PC-3 (cell line): ENCODE measurements around the gene RASA4B. TPM values are rescaled to one million over a fixed set of nuclear protein-coding genes. Genes with fewer than 3 reads are reported as not detected.
A peak's percentile ranks its signal among the peaks of the same experiment; 100 is the strongest.

Experiments
- ATAC-seq: fragments of 200-7000 bp; cut with Tn5 transposase; 2 replicates; pipeline ENCODE4 v1.9.1; 2020; ENCODE audit warnings: mild to moderate bottlenecking, moderate library complexity
- BruUV-seq: library from RNA; stranded (reverse); fragments of 400-500 nt; replicated peaks from 2 replicates; lab custom pipeline; 2021; lab: Mats Ljungman, UMichigan
- CTCF ChIA-PET: fragments of 300-600 bp; sonication (Branson Sonifier 250); formaldehyde crosslinking; loops from one replicate; lab custom pipeline; 2022; ENCODE audit warnings: antibody characterized with exemption; lab: Charles Lee
- POLR2A ChIA-PET: fragments of 300-600 bp; sonication (Branson Sonifier 250); formaldehyde crosslinking; loops from one replicate; lab custom pipeline; 2022; ENCODE audit warnings: antibody characterized with exemption; ENCODE audit not compliant: unreplicated experiment; lab: Charles Lee
- DNase-seq: peaks from one replicate; pipeline ENCODE4 v3.0.0-alpha.2; 2015
- H2AFZ ChIP-seq: fragments of 300-600 bp; sonication (generic); 2 replicates; pipeline ENCODE4 v1.6.0; 2016; ENCODE audit warnings: antibody characterized with exemption, low read length
- H3F3A ChIP-seq: fragments of 300-600 bp; sonication (generic); one replicate; pipeline ENCODE4 v1.6.0; 2017; ENCODE audit warnings: antibody characterized with exemption, low read length, control low read depth, mild to moderate bottlenecking; ENCODE audit not compliant: unreplicated experiment
- H3K27ac ChIP-seq: fragments of 300-600 bp; sonication (generic); 2 replicates; pipeline ENCODE4 v1.5.1; 2016; ENCODE audit warnings: mild to moderate bottlenecking, low read length
- H3K27me3 ChIP-seq: fragments of 300-600 bp; sonication (generic); 2 replicates; pipeline ENCODE4 v1.6.1; 2016; ENCODE audit warnings: low read length, mixed read lengths
- H3K36me3 ChIP-seq: fragments of 300-600 bp; sonication (generic); 2 replicates; pipeline ENCODE4 v1.6.1; 2016; ENCODE audit warnings: low read depth, mixed run types, low read length, mixed read lengths
- H3K4me1 ChIP-seq: fragments of 300-600 bp; sonication (generic); 2 replicates; pipeline ENCODE4 v1.5.1; 2016; ENCODE audit warnings: low read length; ENCODE audit not compliant: insufficient read depth
- H3K4me2 ChIP-seq: fragments of 300-600 bp; sonication (generic); 2 replicates; pipeline ENCODE4 v1.6.0; 2016; ENCODE audit warnings: low read length
- H3K4me3 ChIP-seq: fragments of 300-600 bp; sonication (generic); 2 replicates; pipeline ENCODE4 v1.5.1; 2016; ENCODE audit warnings: mild to moderate bottlenecking, low read length, mixed read lengths
- H3K79me2 ChIP-seq: fragments of 300-600 bp; sonication (generic); 2 replicates; pipeline ENCODE4 v1.6.1; 2017; ENCODE audit warnings: low read length, mixed read lengths
- H3K9ac ChIP-seq: fragments of 300-600 bp; sonication (generic); 2 replicates; pipeline ENCODE4 v1.6.0; 2016; ENCODE audit warnings: mild to moderate bottlenecking, low read length
- H3K9me2 ChIP-seq: fragments of 300-600 bp; sonication (generic); replicated peaks from 2 replicates; pipeline ENCODE4 v1.6.1; 2016; ENCODE audit warnings: mixed run types, low read length, mixed read lengths
- H3K9me3 ChIP-seq: fragments of 300-600 bp; sonication (generic); 2 replicates; pipeline ENCODE4 v1.6.1; 2016; ENCODE audit warnings: low read length, mixed read lengths
- H4K20me1 ChIP-seq: fragments of 300-600 bp; sonication (generic); 2 replicates; pipeline ENCODE4 v1.6.1; 2016; ENCODE audit warnings: low read length, mixed read lengths
- CTCF ChIP-seq: fragments of 300-600 bp; sonication (generic); conservative IDR thresholded peaks from 2 replicates; pipeline ENCODE4 v1.5.1; 2017; ENCODE audit warnings: antibody characterized with exemption, low read depth, mild to moderate bottlenecking, low read length
- EZH2 ChIP-seq: fragments of 300-600 bp; sonication (generic); IDR thresholded peaks from one replicate; pipeline ENCODE4 v1.6.1; 2017; ENCODE audit warnings: antibody characterized with exemption, mild to moderate bottlenecking, low read length; ENCODE audit not compliant: unreplicated experiment
- EZH2phosphoT487 ChIP-seq: fragments of 300-600 bp; sonication (generic); IDR thresholded peaks from 2 replicates; pipeline ENCODE4 v1.6.1; 2018; ENCODE audit warnings: mild to moderate bottlenecking, antibody characterized with exemption, low read length, borderline replicate concordance
- intact Hi-C: fragments of 100-400 bp; cut with micrococcal nuclease; formaldehyde crosslinking; loops from 2 replicates; pipeline ENCODE4 v1.9.0; 2023
- total RNA-seq: library from RNA; depleted of rRNA; stranded (reverse); fragments of >200 nt; gene quantifications from 2 replicates; pipeline ENCODE4 v1.2.3, GENCODE V29; 2014

The RASA4B gene
- total RNA-seq, 1 experiment from 2014 or later, result 10.2 TPM

DNA sequence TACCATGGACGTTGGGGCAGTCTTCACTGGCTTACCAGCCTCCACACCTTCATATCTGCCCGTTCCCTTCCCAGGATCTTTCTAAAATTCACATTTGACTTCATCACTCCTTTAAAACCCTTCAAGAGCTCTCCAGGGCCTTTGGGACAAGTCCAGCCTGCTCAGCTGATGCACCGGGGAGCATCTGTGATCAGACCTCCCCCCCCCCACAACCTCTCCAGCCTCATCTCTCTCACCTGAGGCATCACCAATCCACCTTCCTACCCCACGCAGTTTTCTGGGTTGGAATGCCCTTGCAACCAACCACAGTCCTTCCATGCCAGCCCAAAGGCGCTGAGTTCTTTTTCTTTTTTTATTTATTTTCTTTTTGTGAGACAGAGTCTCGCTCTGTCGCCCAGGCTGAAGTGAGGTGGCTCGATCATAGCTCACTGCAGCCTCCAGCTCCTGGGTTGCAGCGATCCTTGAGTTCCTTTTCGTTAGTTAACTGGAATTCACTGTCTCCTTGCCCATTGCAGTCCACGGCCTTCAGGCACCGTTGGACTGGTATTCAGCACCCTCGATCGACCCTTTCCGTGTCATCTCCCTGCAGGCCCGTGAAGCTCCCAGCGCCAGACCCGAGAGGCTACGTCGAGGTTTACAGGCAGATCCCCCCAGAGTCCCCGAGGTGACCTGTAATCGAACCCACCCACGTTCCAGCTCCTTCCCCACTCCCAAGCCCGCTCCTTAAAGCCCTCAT is 53.6 kb downstream of the RASA4B start:
- DNase-seq (no peak), ATAC-seq (peak; percentile 23)
- Histone ChIP-seq H3F3A (no peaks in the 10 kb centered on the region), H4K20me1 (no peaks in the 10 kb centered on the region), H3K9ac (peak overlapping the region; percentile 82), H3K9me2 (no peaks in the 10 kb centered on the region), H3K9me3 (no peaks in the 10 kb centered on the region), H3K27me3 (no peaks in the 10 kb centered on the region), H3K27ac (no peak overlapping the region), H3K79me2 (peaks cover 24% of the 10 kb centered on the region), H3K4me3 (peak overlapping the region; percentile 90), H3K4me1 (peaks cover 10% of the 10 kb centered on the region; the same call in 1 of the 2 replicates), H3K36me3 (no peaks in the 10 kb centered on the region), H3K4me2 (peak overlapping the region; percentile 91), H2AFZ (peak overlapping the region; percentile 96)
- TF ChIP-seq EZH2, result no peak
- no peak for TF ChIP-seq CTCF
- no peak for TF ChIP-seq EZH2phosphoT487
- intact Hi-C loops, result loop anchor here (2.0 kb wide), 1 partner anchor 59 kb away; no protein-coding TSS in a partner anchor
- TSS peak; percentile 52 for BruUV-seq
- CTCF ChIA-PET, result interaction anchor here (0.6 kb wide), 1 partner anchor 1968 kb away, joined by 6 read pairs; no protein-coding TSS in a partner anchor
- POLR2A ChIA-PET, result no interaction called here

DNA sequence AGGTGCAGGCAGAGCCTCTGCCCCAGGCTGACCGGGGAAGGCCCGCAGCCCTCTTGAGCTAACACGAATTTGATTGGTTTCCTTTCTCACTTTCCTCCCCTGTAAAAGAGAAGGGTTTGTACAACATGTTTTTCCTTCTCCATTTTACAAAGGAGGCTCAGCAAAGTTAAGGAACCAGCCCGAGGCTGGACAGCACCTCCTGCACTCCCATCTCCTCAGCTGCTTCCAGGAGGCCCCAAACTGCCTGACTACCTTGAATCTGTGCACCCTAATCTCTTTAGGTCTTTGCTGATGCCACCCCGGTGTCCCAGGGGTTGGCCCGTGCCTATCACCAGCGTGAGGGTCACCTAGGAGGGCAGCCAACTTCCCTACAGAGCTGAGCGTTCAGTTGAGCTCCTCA is 57.1 kb downstream of the RASA4B start:
- DNase-seq (no peak), ATAC-seq (no peak)
- peaks cover 18% of the 10 kb centered on the region for H3K79me2 ChIP-seq
- BruUV-seq, result no TSS peak
- no peaks in the 10 kb centered on the region for H3K27me3 ChIP-seq
- H3K4me1 ChIP-seq, result peaks cover 10% of the 10 kb centered on the region; the same call in 1 of the 2 replicates
- CTCF ChIA-PET, result no interaction called here
- H3K4me2 ChIP-seq, result no peak overlapping the region
- intact Hi-C loops, result no loop called here
- H3F3A ChIP-seq, result no peaks in the 10 kb centered on the region
- POLR2A ChIA-PET, result no interaction called here
- H3K27ac ChIP-seq, result no peak overlapping the region
- no peaks in the 10 kb centered on the region for H3K9me3 ChIP-seq
- H4K20me1 ChIP-seq, result no peaks in the 10 kb centered on the region
- no peak overlapping the region for H3K9ac ChIP-seq
- no peak overlapping the region for H3K4me3 ChIP-seq
- H3K36me3 ChIP-seq, result 0 out of 2 replicates have a peak, but pooled peaks cover 3% of the 10 kb centered on the region
- TF ChIP-seq CTCF (no peak), EZH2 (no peak), EZH2phosphoT487 (no peak)
- H3K9me2 ChIP-seq, result no peaks in the 10 kb centered on the region
- no peak overlapping the region for H2AFZ ChIP-seq
